ENCODE data around the gene HOXA11.

DNA sequence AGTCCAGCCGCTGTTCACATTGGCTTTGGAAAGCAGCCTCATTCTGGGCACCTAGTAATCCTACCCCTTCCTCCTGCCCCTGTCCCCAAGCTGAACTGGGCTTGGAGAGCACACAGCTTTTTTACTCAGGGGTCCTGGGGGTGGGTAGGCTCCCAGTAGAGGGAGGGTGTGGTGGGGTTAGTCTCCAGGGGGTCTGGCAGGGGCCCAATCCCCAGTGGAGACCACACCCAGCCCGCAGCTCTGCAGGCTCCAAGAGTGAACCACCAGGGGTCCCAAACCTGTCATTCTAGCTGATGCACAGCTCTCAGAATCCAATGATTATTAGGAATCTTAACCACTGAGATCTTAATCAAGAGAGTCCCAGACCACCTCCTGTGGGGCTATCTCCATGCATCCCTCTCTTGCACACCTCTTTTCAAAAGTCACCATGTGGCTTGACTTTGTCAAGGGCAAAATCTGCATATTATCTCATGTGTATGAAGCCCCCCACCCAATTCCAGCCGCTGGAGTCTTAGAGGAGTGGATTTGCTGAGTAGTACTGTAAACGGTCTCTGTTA, 2.7 kb downstream of the HOXA11 start:
- TF ChIP-seq, protein P1, sequence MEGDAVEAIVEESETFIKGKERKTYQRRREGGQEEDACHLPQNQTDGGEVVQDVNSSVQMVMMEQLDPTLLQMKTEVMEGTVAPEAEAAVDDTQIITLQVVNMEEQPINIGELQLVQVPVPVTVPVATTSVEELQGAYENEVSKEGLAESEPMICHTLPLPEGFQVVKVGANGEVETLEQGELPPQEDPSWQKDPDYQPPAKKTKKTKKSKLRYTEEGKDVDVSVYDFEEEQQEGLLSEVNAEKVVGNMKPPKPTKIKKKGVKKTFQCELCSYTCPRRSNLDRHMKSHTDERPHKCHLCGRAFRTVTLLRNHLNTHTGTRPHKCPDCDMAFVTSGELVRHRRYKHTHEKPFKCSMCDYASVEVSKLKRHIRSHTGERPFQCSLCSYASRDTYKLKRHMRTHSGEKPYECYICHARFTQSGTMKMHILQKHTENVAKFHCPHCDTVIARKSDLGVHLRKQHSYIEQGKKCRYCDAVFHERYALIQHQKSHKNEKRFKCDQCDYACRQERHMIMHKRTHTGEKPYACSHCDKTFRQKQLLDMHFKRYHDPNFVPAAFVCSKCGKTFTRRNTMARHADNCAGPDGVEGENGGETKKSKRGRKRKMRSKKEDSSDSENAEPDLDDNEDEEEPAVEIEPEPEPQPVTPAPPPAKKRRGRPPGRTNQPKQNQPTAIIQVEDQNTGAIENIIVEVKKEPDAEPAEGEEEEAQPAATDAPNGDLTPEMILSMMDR (IDR thresholded peaks at IDR 0.05), result no peak
- TF ChIP-seq, protein P2, sequence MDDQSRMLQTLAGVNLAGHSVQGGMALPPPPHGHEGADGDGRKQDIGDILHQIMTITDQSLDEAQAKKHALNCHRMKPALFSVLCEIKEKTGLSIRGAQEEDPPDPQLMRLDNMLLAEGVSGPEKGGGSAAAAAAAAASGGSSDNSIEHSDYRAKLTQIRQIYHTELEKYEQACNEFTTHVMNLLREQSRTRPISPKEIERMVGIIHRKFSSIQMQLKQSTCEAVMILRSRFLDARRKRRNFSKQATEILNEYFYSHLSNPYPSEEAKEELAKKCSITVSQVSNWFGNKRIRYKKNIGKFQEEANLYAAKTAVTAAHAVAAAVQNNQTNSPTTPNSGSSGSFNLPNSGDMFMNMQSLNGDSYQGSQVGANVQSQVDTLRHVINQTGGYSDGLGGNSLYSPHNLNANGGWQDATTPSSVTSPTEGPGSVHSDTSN (IDR thresholded peaks at IDR 0.05), result no peak
- TF ChIP-seq RFX5 (IDR thresholded peaks at IDR 0.05; ENCODE audit: low read length) (no peak), SMC3 (IDR thresholded peaks at IDR 0.05; ENCODE audit: low read depth, low read length) (no peak), RXRA (IDR thresholded peaks at IDR 0.05; ENCODE audit: borderline replicate concordance, low read depth) (no peak), TAF1 (IDR thresholded peaks at IDR 0.05; ENCODE audit: borderline replicate concordance, low read depth, low read length) (no peak)
- TF ChIP-seq, protein P3, sequence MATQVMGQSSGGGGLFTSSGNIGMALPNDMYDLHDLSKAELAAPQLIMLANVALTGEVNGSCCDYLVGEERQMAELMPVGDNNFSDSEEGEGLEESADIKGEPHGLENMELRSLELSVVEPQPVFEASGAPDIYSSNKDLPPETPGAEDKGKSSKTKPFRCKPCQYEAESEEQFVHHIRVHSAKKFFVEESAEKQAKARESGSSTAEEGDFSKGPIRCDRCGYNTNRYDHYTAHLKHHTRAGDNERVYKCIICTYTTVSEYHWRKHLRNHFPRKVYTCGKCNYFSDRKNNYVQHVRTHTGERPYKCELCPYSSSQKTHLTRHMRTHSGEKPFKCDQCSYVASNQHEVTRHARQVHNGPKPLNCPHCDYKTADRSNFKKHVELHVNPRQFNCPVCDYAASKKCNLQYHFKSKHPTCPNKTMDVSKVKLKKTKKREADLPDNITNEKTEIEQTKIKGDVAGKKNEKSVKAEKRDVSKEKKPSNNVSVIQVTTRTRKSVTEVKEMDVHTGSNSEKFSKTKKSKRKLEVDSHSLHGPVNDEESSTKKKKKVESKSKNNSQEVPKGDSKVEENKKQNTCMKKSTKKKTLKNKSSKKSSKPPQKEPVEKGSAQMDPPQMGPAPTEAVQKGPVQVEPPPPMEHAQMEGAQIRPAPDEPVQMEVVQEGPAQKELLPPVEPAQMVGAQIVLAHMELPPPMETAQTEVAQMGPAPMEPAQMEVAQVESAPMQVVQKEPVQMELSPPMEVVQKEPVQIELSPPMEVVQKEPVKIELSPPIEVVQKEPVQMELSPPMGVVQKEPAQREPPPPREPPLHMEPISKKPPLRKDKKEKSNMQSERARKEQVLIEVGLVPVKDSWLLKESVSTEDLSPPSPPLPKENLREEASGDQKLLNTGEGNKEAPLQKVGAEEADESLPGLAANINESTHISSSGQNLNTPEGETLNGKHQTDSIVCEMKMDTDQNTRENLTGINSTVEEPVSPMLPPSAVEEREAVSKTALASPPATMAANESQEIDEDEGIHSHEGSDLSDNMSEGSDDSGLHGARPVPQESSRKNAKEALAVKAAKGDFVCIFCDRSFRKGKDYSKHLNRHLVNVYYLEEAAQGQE (IDR thresholded peaks at IDR 0.05; ENCODE audit: low read depth, low read length), result no peak
